HG03354 (cell line): ENCODE results near the gene COL4A4.

Experiments used
- ATAC-seq: cut with Tn5 transposase; IDR thresholded peaks from one replicate; pipeline ENCODE4 v1.9.1; 2021; ENCODE audit warnings: mild to moderate bottlenecking; ENCODE audit not compliant: unreplicated experiment, poor library complexity, severe bottlenecking

COL4A4 gene

GRCh38 chr2:226956659-226957058, 207.3 kb downstream of the COL4A4 start:
- no peak for ATAC-seq

GRCh38 chr2:226953826-226954225, 210.2 kb downstream of the COL4A4 start:
- no peak for ATAC-seq

- no peak for ATAC-seq
Measured at GRCh38 chr2:226953206-226953605, 210.8 kb downstream of the COL4A4 start.
